CD4-positive, alpha-beta T cell (primary cell): ENCODE measurements around the gene GPR157. TPM values are rescaled to one million over a fixed set of nuclear protein-coding genes. Genes with fewer than 3 reads are reported as not detected.

Experiments used
- ATAC-seq: fragments of 200-7000 bp; cut with Tn5 transposase; one replicate; pipeline ENCODE4 v1.10.0; 2022; ENCODE audit warnings: mild to moderate bottlenecking; ENCODE audit not compliant: poor library complexity
- CTCF ChIA-PET: fragments of 350-600 bp; sonication (Branson Sonifier 250); formaldehyde crosslinking; loops from one replicate; lab custom pipeline; 2021; ENCODE audit warnings: antibody characterized with exemption, inconsistent platforms; lab: Charles Lee
- POLR2A ChIA-PET: fragments of 350-600 bp; sonication (Branson Sonifier 250); formaldehyde crosslinking; loops from one replicate; lab custom pipeline; 2021; ENCODE audit warnings: antibody characterized with exemption, inconsistent platforms; lab: Charles Lee
- DNase-seq, 14 experiments: peaks; one replicate each; pipeline ENCODE4 v3.0.0-alpha.2; 2013 to 2020; ENCODE audit warnings: mixed read lengths in 2 of 14
- H3K27ac ChIP-seq, 2 donors: one replicate each; pipeline versions ENCODE4 v1.5.1 to v1.7.0; 2013; ENCODE audit warnings: low read length in 2 of 2, low read depth in 1 of 2, mild to moderate bottlenecking in 1 of 2
- H3K27me3 ChIP-seq, 2 experiments: 1 replicate in 1 of 2; 2 replicates in 1 of 2; pipeline versions ENCODE4 v1.6.1 to v1.7.0; 2013; ENCODE audit warnings: low read length in 2 of 2, control low read depth in 1 of 2, mild to moderate bottlenecking in 1 of 2, moderate library complexity in 1 of 2; ENCODE audit not compliant: insufficient read depth in 2 of 2, control insufficient read depth in 1 of 2
- H3K36me3 ChIP-seq: one replicate; pipeline ENCODE4 v1.6.1; 2013; ENCODE audit warnings: low read length, control low read depth; ENCODE audit not compliant: insufficient read depth
- H3K4me1 ChIP-seq: one replicate; pipeline ENCODE4 v1.6.1; 2013; ENCODE audit warnings: low read length, control low read depth; ENCODE audit not compliant: insufficient read depth
- H3K4me3 ChIP-seq: one replicate; pipeline ENCODE4 v1.5.1; 2013; ENCODE audit warnings: mild to moderate bottlenecking, low read length, moderate library complexity
- H3K9me3 ChIP-seq, 2 experiments: 1 replicate in 1 of 2; 2 replicates in 1 of 2; pipeline versions ENCODE4 v1.6.1 to v1.7.0; 2013; ENCODE audit warnings: low read length in 2 of 2, mild to moderate bottlenecking in 2 of 2, control low read depth in 1 of 2, moderate library complexity in 1 of 2; ENCODE audit not compliant: control insufficient read depth in 1 of 2, insufficient read depth in 1 of 2
- H3K27ac Mint-ChIP-seq: one replicate; pipeline ENCODE4 v1.8.0; 2020; ENCODE audit warnings: mixed read lengths
- H3K27me3 Mint-ChIP-seq: one replicate; pipeline ENCODE4 v1.8.0; 2021; ENCODE audit warnings: mixed read lengths
- H3K36me3 Mint-ChIP-seq: one replicate; pipeline ENCODE4 v1.8.0; 2021; ENCODE audit warnings: low read depth, mixed read lengths
- H3K4me1 Mint-ChIP-seq: one replicate; pipeline ENCODE4 v1.8.0; 2021; ENCODE audit warnings: low read depth, mixed read lengths
- H3K4me3 Mint-ChIP-seq: one replicate; pipeline ENCODE4 v1.8.0; 2020; ENCODE audit warnings: mild to moderate bottlenecking, mixed read lengths
- H3K9me3 Mint-ChIP-seq: one replicate; pipeline ENCODE4 v1.8.0; 2020; ENCODE audit warnings: mixed read lengths
- CTCF ChIP-seq: fragments of 200-600 bp; IDR thresholded peaks from one replicate; pipeline ENCODE4 v1.8.0; 2022; ENCODE audit warnings: antibody characterized with exemption, mild to moderate bottlenecking
- intact Hi-C, 2 experiments: fragments of 100-400 bp; cut with DNase I in 1 of 2; cut with micrococcal nuclease in 1 of 2; formaldehyde crosslinking; loops; one replicate each; pipeline versions ENCODE4 v1.15.1 to v1.9.0; 2023 to 2025; cut with DNase I, micrococcal nuclease
- total RNA-seq, 174 experiments: library from RNA in 2 of 174; stranded (reverse) in 2 of 174; gene quantifications; one replicate each; pipeline ENCODE4 v1.2.3 and lab custom pipeline; 2021 to 2026

Gene GPR157
- total RNA-seq, 2 experiments from 2014 or later = 2.1 to 5.1 TPM

- POLR2A ChIA-PET = interaction anchor here (0.6 kb wide), 1 partner anchor 304 kb away, joined by 4 read pairs; no protein-coding TSS in a partner anchor
- Histone ChIP-seq H3K9me3 (no peaks in the 10 kb centered on the region), H3K36me3 (no peaks in the 10 kb centered on the region), H3K27me3 (no peaks in the 10 kb centered on the region), H3K4me1 (peaks cover 5% of the 10 kb centered on the region), H3K27ac (no peak overlapping the region), H3K4me3 (no peak overlapping the region)
- Mint-ChIP-seq H3K36me3 (peaks cover 13% of the 10 kb centered on the region), H3K4me1 (peaks cover 15% of the 10 kb centered on the region), H3K4me3 (no peak overlapping the region), H3K9me3 (no peaks in the 10 kb centered on the region), H3K27ac (no peak overlapping the region), H3K27me3 (no peaks in the 10 kb centered on the region)
- CTCF ChIA-PET = no interaction called here
- ATAC-seq (no peak), DNase-seq (no peak)
- no peak for TF ChIP-seq CTCF
- intact Hi-C loops = no loop called here
Observed at GRCh38 chr1:9115351-9116205, 13.3 kb downstream of the GPR157 start.

GRCh38 chr1:9112961-9113880 is 15.7 kb downstream of the GPR157 start:
- no peak for DNase-seq
- Mint-ChIP-seq H3K4me1 (peaks cover 15% of the 10 kb centered on the region), H3K9me3 (no peaks in the 10 kb centered on the region), H3K27me3 (no peaks in the 10 kb centered on the region), H3K27ac (no peak overlapping the region), H3K36me3 (peaks cover 10% of the 10 kb centered on the region), H3K4me3 (no peak overlapping the region)
- Histone ChIP-seq H3K27me3 (no peaks in the 10 kb centered on the region), H3K27ac (no peak overlapping the region), H3K4me3 (no peak overlapping the region), H3K4me1 (peaks cover 6% of the 10 kb centered on the region), H3K36me3 (no peaks in the 10 kb centered on the region), H3K9me3 (no peaks in the 10 kb centered on the region)
- CTCF ChIA-PET = no interaction called here
- intact Hi-C loops = no loop called here
- no peak for ATAC-seq
- POLR2A ChIA-PET = no interaction called here
- no peak for TF ChIP-seq CTCF

- peaks cover 6% of the 10 kb centered on the region for H3K4me1 ChIP-seq
- H3K36me3 ChIP-seq = no peaks in the 10 kb centered on the region
- no peaks in the 10 kb centered on the region for H3K9me3 ChIP-seq
- DNase-seq (no peak), ATAC-seq (no peak)
- no peaks in the 10 kb centered on the region for H3K9me3 Mint-ChIP-seq
- H3K4me3 ChIP-seq = no peak overlapping the region
- H3K36me3 Mint-ChIP-seq = peaks cover 10% of the 10 kb centered on the region
- intact Hi-C loops = loop anchor here (2.0 kb wide), 1 partner anchor 379 kb away; no protein-coding TSS in a partner anchor
- no peaks in the 10 kb centered on the region for H3K27me3 ChIP-seq
- CTCF ChIA-PET = interaction anchor here (1.0 to 2.5 kb wide), 2 partner anchors 69 to 84 kb away, joined by 3 to 33 read pairs; no protein-coding TSS in a partner anchor
- POLR2A ChIA-PET = interaction anchor here (0.6 kb wide), 1 partner anchor 54 kb away, joined by 4 read pairs; no protein-coding TSS in a partner anchor
- no peak overlapping the region for H3K27ac Mint-ChIP-seq
- peaks cover 15% of the 10 kb centered on the region for H3K4me1 Mint-ChIP-seq
- H3K27ac ChIP-seq = no peak overlapping the region
- H3K27me3 Mint-ChIP-seq = no peaks in the 10 kb centered on the region
- no peak for TF ChIP-seq CTCF
- no peak overlapping the region for H3K4me3 Mint-ChIP-seq
Observed at GRCh38 chr1:9111957-9112356, 16.9 kb downstream of the GPR157 start.
